Lower leg skin (tissue), 3 donors: Measurements from ENCODE around the gene KAZN.

ENCODE experiments used
- CTCF ChIP-seq, 3 donors: fragments of 450-650 bp; IDR thresholded peaks; one replicate each; pipeline ENCODE4 v1.5.1; 2016; ENCODE audit warnings: antibody characterized with exemption in 3 of 3, mild to moderate bottlenecking in 3 of 3, moderate library complexity in 2 of 3
- POLR2A ChIP-seq, 2 donors: fragments of 450-650 bp; IDR thresholded peaks; one replicate each; pipeline ENCODE4 v1.6.1; 2016 to 2017; ENCODE audit warnings: antibody characterized with exemption in 2 of 2, mild to moderate bottlenecking in 1 of 2, moderate library complexity in 1 of 2

GRCh38 chr1:14946011-14946359 lies 347.5 kb downstream of the KAZN start:
- no peak for TF ChIP-seq CTCF (IDR thresholded peaks at IDR 0.05)
- no peak for TF ChIP-seq POLR2A (IDR thresholded peaks at IDR 0.05)
